ENCODE measurements around the gene HASPIN. TPM values are rescaled to one million over a fixed set of nuclear protein-coding genes. Genes with fewer than 3 reads are reported as not detected.

Gene HASPIN
- total RNA-seq, 1 donor from 2014 or later = 2.3 TPM

DNA sequence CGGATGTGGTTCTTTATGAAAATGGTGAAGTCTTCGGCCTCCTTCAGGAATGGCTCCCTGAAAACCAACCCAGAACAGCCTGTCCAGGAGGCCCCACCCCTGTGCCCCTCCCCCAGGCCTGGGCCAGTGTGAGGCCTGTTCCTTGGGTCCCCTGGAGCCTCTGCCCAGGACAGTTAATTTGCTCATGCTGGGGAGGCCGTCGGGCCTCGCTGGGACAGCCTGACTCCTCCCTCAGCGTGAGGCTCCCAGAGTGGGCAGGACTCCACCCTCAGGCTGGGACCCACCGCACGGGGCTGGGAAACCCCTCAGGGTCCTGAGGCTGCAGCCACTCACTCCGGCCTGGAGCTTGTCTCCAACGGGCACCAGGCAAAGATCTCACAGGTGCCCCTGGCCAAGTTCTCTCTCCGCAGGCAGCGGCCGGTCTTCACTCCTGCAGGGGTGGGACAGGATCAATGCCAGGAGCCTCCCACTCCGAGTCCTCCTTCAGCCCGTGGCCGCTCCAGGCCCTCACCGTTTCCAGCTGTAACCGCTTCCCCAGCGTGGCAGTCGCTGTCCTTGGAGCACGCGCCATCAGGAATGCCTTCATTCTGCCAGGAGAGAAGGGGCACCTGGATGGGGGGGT is 33.5 kb upstream of the HASPIN start:
- H3K4me1 Mint-ChIP-seq (ENCODE audit: low read depth, unreplicated experiment) = peaks cover 14% of the 10 kb centered on the region
- peaks cover 8% of the 10 kb centered on the region for H3K9me3 Mint-ChIP-seq (ENCODE audit: unreplicated experiment)
- no peak overlapping the region for H3K27ac Mint-ChIP-seq (ENCODE audit: unreplicated experiment)
- peaks cover 4% of the 10 kb centered on the region for H3K36me3 Mint-ChIP-seq (ENCODE audit: unreplicated experiment)
- H3K4me3 Mint-ChIP-seq (ENCODE audit: unreplicated experiment) = no peak overlapping the region
- no peak for DNase-seq
- TF ChIP-seq, protein P1, sequence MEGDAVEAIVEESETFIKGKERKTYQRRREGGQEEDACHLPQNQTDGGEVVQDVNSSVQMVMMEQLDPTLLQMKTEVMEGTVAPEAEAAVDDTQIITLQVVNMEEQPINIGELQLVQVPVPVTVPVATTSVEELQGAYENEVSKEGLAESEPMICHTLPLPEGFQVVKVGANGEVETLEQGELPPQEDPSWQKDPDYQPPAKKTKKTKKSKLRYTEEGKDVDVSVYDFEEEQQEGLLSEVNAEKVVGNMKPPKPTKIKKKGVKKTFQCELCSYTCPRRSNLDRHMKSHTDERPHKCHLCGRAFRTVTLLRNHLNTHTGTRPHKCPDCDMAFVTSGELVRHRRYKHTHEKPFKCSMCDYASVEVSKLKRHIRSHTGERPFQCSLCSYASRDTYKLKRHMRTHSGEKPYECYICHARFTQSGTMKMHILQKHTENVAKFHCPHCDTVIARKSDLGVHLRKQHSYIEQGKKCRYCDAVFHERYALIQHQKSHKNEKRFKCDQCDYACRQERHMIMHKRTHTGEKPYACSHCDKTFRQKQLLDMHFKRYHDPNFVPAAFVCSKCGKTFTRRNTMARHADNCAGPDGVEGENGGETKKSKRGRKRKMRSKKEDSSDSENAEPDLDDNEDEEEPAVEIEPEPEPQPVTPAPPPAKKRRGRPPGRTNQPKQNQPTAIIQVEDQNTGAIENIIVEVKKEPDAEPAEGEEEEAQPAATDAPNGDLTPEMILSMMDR (IDR thresholded peaks at IDR 0.05; ENCODE audit: partially characterized antibody, unreplicated experiment) = no peak
- peaks cover 10% of the 10 kb centered on the region for H3K27me3 Mint-ChIP-seq (ENCODE audit: unreplicated experiment)

DNA sequence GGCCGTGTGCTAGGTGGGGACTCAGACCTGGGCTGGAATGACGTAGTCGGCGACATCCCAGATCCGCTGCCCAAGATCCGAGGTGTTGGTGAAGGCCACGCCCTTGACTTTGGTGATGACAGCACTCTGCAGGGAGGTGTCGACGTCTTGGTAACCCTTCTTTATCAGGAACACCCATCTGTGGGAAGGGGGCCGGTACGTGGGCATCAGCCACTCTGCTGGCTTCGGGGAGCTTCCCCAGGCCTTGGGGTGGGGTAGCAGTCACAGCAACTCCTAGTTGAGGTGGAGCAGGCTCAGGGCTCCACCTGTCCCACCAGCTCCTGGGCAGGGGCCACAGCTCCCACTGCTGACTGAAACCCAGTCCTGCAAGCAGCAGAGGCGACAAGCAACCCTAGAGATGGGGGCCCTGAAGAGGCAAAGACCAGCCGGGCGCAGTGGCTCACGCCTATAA is 32.1 kb upstream of the HASPIN start:
- TF ChIP-seq, protein P1 (IDR thresholded peaks at IDR 0.05; ENCODE audit: partially characterized antibody, unreplicated experiment) = no peak
- peaks cover 4% of the 10 kb centered on the region for H3K36me3 Mint-ChIP-seq (ENCODE audit: unreplicated experiment)
- peaks cover 10% of the 10 kb centered on the region for H3K27me3 Mint-ChIP-seq (ENCODE audit: unreplicated experiment)
- peaks cover 8% of the 10 kb centered on the region for H3K9me3 Mint-ChIP-seq (ENCODE audit: unreplicated experiment)
- H3K27ac Mint-ChIP-seq (ENCODE audit: unreplicated experiment) = no peak overlapping the region
- peaks cover 14% of the 10 kb centered on the region for H3K4me1 Mint-ChIP-seq (ENCODE audit: low read depth, unreplicated experiment)
- H3K4me3 Mint-ChIP-seq (ENCODE audit: unreplicated experiment) = no peak overlapping the region
- no peak for DNase-seq

GRCh38 chr17:3692346-3692745 is 31.4 kb upstream of the HASPIN start:
- TF ChIP-seq, protein P1 (IDR thresholded peaks at IDR 0.05; ENCODE audit: partially characterized antibody, unreplicated experiment) = no peak
- no peak overlapping the region for H3K4me3 Mint-ChIP-seq (ENCODE audit: unreplicated experiment)
- peaks cover 14% of the 10 kb centered on the region for H3K4me1 Mint-ChIP-seq (ENCODE audit: low read depth, unreplicated experiment)
- H3K27ac Mint-ChIP-seq (ENCODE audit: unreplicated experiment) = no peak overlapping the region
- peaks cover 4% of the 10 kb centered on the region for H3K36me3 Mint-ChIP-seq (ENCODE audit: unreplicated experiment)
- H3K27me3 Mint-ChIP-seq (ENCODE audit: unreplicated experiment) = peaks cover 10% of the 10 kb centered on the region
- peaks cover 8% of the 10 kb centered on the region for H3K9me3 Mint-ChIP-seq (ENCODE audit: unreplicated experiment)
- DNase-seq = no peak

- Mint-ChIP-seq H3K27me3 (ENCODE audit: unreplicated experiment) (peaks cover 10% of the 10 kb centered on the region), H3K27ac (ENCODE audit: unreplicated experiment) (no peak overlapping the region), H3K9me3 (ENCODE audit: unreplicated experiment) (peaks cover 8% of the 10 kb centered on the region), H3K4me1 (ENCODE audit: low read depth, unreplicated experiment) (peaks cover 14% of the 10 kb centered on the region), H3K36me3 (ENCODE audit: unreplicated experiment) (peaks cover 4% of the 10 kb centered on the region), H3K4me3 (ENCODE audit: unreplicated experiment) (no peak overlapping the region)
- TF ChIP-seq, protein P1 (IDR thresholded peaks at IDR 0.05; ENCODE audit: partially characterized antibody, unreplicated experiment) = no peak
- no peak for DNase-seq
Observed at GRCh38 chr17:3693141-3693540, 30.6 kb upstream of the HASPIN start.

DNA sequence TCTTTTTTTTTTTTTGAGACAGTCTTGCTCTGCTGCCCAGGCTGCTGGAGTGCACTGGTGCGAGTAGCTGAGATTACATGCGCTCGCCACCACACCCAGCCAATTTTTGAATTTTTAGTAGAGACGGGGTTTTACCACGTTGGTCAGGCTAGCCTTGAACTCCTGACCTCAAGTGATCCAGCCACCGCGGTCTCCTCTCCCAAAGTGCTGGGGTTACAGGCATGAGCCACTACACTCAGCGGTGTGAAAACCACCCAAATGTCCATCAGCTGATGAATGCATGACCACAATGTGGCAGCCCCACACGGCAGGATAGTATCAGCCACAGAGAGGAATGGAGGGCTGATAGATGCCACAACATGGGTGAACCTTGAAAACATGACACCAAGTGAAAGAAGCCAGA is 29.9 kb upstream of the HASPIN start:
- TF ChIP-seq, protein P1 (IDR thresholded peaks at IDR 0.05; ENCODE audit: partially characterized antibody, unreplicated experiment) = no peak
- Mint-ChIP-seq H3K4me1 (ENCODE audit: low read depth, unreplicated experiment) (peaks cover 10% of the 10 kb centered on the region), H3K27ac (ENCODE audit: unreplicated experiment) (no peak overlapping the region), H3K27me3 (ENCODE audit: unreplicated experiment) (peaks cover 10% of the 10 kb centered on the region), H3K4me3 (ENCODE audit: unreplicated experiment) (no peak overlapping the region), H3K36me3 (ENCODE audit: unreplicated experiment) (peaks cover 4% of the 10 kb centered on the region), H3K9me3 (ENCODE audit: unreplicated experiment) (peaks cover 8% of the 10 kb centered on the region)
- no peak for DNase-seq

Data from glutamatergic neuron (in vitro differentiated cells).